BJ (cell line): ENCODE data around the gene TMEM63B. TPM values are rescaled to one million over a fixed set of nuclear protein-coding genes. Genes with fewer than 3 reads are reported as not detected.
"Not testable (repeated sequence)": the region's sequence is repeated elsewhere in the genome, so short reads cannot be mapped to it uniquely, and the experiment has no call there.

Source experiments
- CTCF ChIA-PET: fragments of 350-600 bp; formaldehyde crosslinking; extraction: SDS; loops from one replicate; lab custom pipeline; 2021; ENCODE audit warnings: antibody characterized with exemption, inconsistent platforms; lab: Yijun Ruan, JAX
- POLR2A ChIA-PET: fragments of 300-600 bp; sonication (Branson Sonifier 250); formaldehyde crosslinking; extraction: SDS; loops from one replicate; lab custom pipeline; 2021; ENCODE audit warnings: antibody characterized with exemption; lab: Charles Lee
- DNase-seq: peaks from one replicate; pipeline ENCODE4 v3.0.0-alpha.2; 2011; ENCODE audit warnings: low read depth
- H3K27me3 ChIP-seq: 2 replicates; pipeline ENCODE4 v1.6.0; 2011; ENCODE audit warnings: low read length; ENCODE audit not compliant: control insufficient read depth, insufficient read depth
- H3K36me3 ChIP-seq: 2 replicates; pipeline ENCODE4 v1.5.1; 2011; ENCODE audit warnings: low read length; ENCODE audit not compliant: control insufficient read depth, insufficient read depth
- H3K4me3 ChIP-seq: 2 replicates; pipeline ENCODE4 v1.5.1; 2011; ENCODE audit warnings: low read depth, mild to moderate bottlenecking, control low read depth, low read length
- CTCF ChIP-seq: IDR thresholded peaks from 2 replicates; pipeline ENCODE4 v1.5.1; 2011; ENCODE audit warnings: low read depth, mild to moderate bottlenecking, control low read depth, inconsistent platforms, low read length, moderate library complexity; ENCODE audit not compliant: insufficient read depth
- polyA plus RNA-seq: library from polyadenylated mRNA; depleted of rRNA; stranded (reverse); fragments of >200 nt; gene quantifications from 2 replicates; pipeline ENCODE4 v1.2.3, GENCODE V29; 2011

Gene TMEM63B
- polyA plus RNA-seq, 1 experiment, result 56.5 TPM

GRCh38 chr6:44192428-44193041 is 65.2 kb downstream of the TMEM63B start:
- Histone ChIP-seq H3K27me3 (peaks cover 3% of the 10 kb centered on the region), H3K4me3 (0 out of 2 replicates have a peak overlapping the region, but pooled peaks have one; percentile 6), H3K36me3 (no peaks in the 10 kb centered on the region)
- POLR2A ChIA-PET, result no interaction called here
- no peak for DNase-seq
- CTCF ChIA-PET, result interaction anchor here (1.1 kb wide), 1 partner anchor 31 kb away, joined by 4 read pairs; no protein-coding TSS in a partner anchor
- TF ChIP-seq CTCF, result no peak

- CTCF ChIA-PET, result interaction anchor here (1.1 to 1.4 kb wide), 2 partner anchors 32 to 41 kb away, joined by 3 to 4 read pairs; no protein-coding TSS in a partner anchor
- TF ChIP-seq CTCF, result no peak
- DNase-seq, result no peak
- H3K4me3 ChIP-seq, result no peak overlapping the region
- peaks cover 3% of the 10 kb centered on the region for H3K27me3 ChIP-seq
- H3K36me3 ChIP-seq, result no peaks in the 10 kb centered on the region
- POLR2A ChIA-PET, result no interaction called here
These were observed 66.1 kb downstream of the TMEM63B start for GRCh38 chr6:44193307-44193910.

GRCh38 chr6:44194326-44194725 is 67.0 kb downstream of the TMEM63B start:
- no peak overlapping the region for H3K4me3 ChIP-seq
- CTCF ChIA-PET, result interaction anchor here (0.5 to 1.4 kb wide), 3 partner anchors 20 to 74 kb away, joined by 3 to 7 read pairs (median 3); no protein-coding TSS in a partner anchor
- TF ChIP-seq CTCF, result no peak
- DNase-seq, result no peak
- POLR2A ChIA-PET, result no interaction called here
- peaks cover 3% of the 10 kb centered on the region for H3K27me3 ChIP-seq
- no peaks in the 10 kb centered on the region for H3K36me3 ChIP-seq

- CTCF ChIA-PET, result interaction anchor here (1.4 kb wide), 1 partner anchor 38 kb away, joined by 4 read pairs; no protein-coding TSS in a partner anchor
- H3K4me3 ChIP-seq, POLR2A ChIA-PET, H3K27me3 ChIP-seq, H3K36me3 ChIP-seq, DNase-seq: not testable (repeated sequence)
These were observed 69.0 kb downstream of the TMEM63B start for GRCh38 chr6:44196351-44196750.

GRCh38 chr6:44198684-44199083 is 71.3 kb downstream of the TMEM63B start:
- no peak for TF ChIP-seq CTCF
- H3K36me3 ChIP-seq, result no peaks in the 10 kb centered on the region
- DNase-seq, result no peak
- CTCF ChIA-PET, result no interaction called here
- no peak overlapping the region for H3K4me3 ChIP-seq
- peaks cover 8% of the 10 kb centered on the region for H3K27me3 ChIP-seq
- POLR2A ChIA-PET, result no interaction called here
